Hepatocyte (in vitro differentiated cells): ENCODE results near the gene PRKCA. TPM values are rescaled to one million over a fixed set of nuclear protein-coding genes. Genes with fewer than 3 reads are reported as not detected.

Experiments
- DNase-seq: peaks from one replicate; pipeline ENCODE4 v3.0.0-alpha.2; 2016; ENCODE audit warnings: low spot score
- H2AFZ ChIP-seq: fragments of 200-600 bp; sonication (generic); 2 replicates; pipeline ENCODE4 v1.6.0; 2016; ENCODE audit warnings: antibody characterized with exemption, mild to moderate bottlenecking
- H3K27ac ChIP-seq: fragments of 200-600 bp; sonication (generic); 2 replicates; pipeline ENCODE4 v1.5.1; 2016; ENCODE audit warnings: mild to moderate bottlenecking
- H3K27me3 ChIP-seq: fragments of 200-600 bp; sonication (generic); 2 replicates; pipeline ENCODE4 v1.6.1; 2016
- H3K36me3 ChIP-seq: fragments of 200-600 bp; sonication (generic); replicated peaks from 2 replicates; pipeline ENCODE4 v1.5.1; 2016; ENCODE audit warnings: low read depth; ENCODE audit not compliant: insufficient read depth
- H3K4me1 ChIP-seq: fragments of 200-600 bp; sonication (generic); 2 replicates; pipeline ENCODE4 v1.5.1; 2016; ENCODE audit warnings: mild to moderate bottlenecking, moderate library complexity; ENCODE audit not compliant: insufficient read depth
- H3K4me2 ChIP-seq: fragments of 200-600 bp; sonication (generic); 2 replicates; pipeline ENCODE4 v1.6.0; 2016
- H3K4me3 ChIP-seq: fragments of 200-600 bp; sonication (generic); 2 replicates; pipeline ENCODE4 v1.5.1; 2016; ENCODE audit warnings: mild to moderate bottlenecking
- H3K79me2 ChIP-seq: fragments of 200-600 bp; sonication (generic); 2 replicates; pipeline ENCODE4 v1.6.0; 2017; ENCODE audit warnings: mild to moderate bottlenecking
- H3K9me2 ChIP-seq: fragments of 200-600 bp; sonication (generic); replicated peaks from 2 replicates; pipeline ENCODE4 v1.6.0; 2017; ENCODE audit warnings: mild to moderate bottlenecking; ENCODE audit not compliant: insufficient read depth
- H3K9me3 ChIP-seq: fragments of 200-600 bp; sonication (generic); 2 replicates; pipeline ENCODE4 v1.5.1; 2016; ENCODE audit warnings: low read depth, mild to moderate bottlenecking
- H4K20me1 ChIP-seq: fragments of 200-600 bp; sonication (generic); 2 replicates; pipeline ENCODE4 v1.6.0; 2016; ENCODE audit warnings: mild to moderate bottlenecking; ENCODE audit not compliant: insufficient read depth, poor library complexity, severe bottlenecking
- CTCF ChIP-seq: fragments of 200-600 bp; sonication (generic); IDR thresholded peaks from 2 replicates; pipeline ENCODE4 v1.5.1; 2016; ENCODE audit warnings: antibody characterized with exemption, mild to moderate bottlenecking; ENCODE audit not compliant: poor library complexity
- EZH2 ChIP-seq: fragments of 200-600 bp; sonication (generic); IDR thresholded peaks from 2 replicates; pipeline ENCODE4 v1.6.1; 2016; ENCODE audit warnings: antibody characterized with exemption, mild to moderate bottlenecking, borderline replicate concordance
- EZH2phosphoT487 ChIP-seq: fragments of 200-600 bp; sonication (generic); IDR thresholded peaks from one replicate; pipeline ENCODE4 v1.6.1; 2018; ENCODE audit warnings: antibody characterized with exemption, mild to moderate bottlenecking, low read depth, moderate library complexity; ENCODE audit not compliant: unreplicated experiment, severe bottlenecking
- WGBS: methylation state at CpG from one replicate; pipeline ENCODE4 v1.1.6; 2016; ENCODE audit warnings: low lambda C conversion rate; ENCODE audit errors: missing lambda C conversion rate; 5-methylcytosine and 5-hydroxymethylcytosine counted together
- polyA plus RNA-seq: library from polyadenylated mRNA; unstranded; fragments of >200 nt; fragmentation: Nextera tagmentation; extraction: Ambion mirVana; gene quantifications from 2 replicates; pipeline ENCODE4 v1.2.1, GENCODE V29; 2016
- total RNA-seq: library from RNA; depleted of rRNA; stranded (reverse); fragments of >200 nt; gene quantifications from 2 replicates; pipeline ENCODE4 v1.2.3, GENCODE V29; 2014

PRKCA gene
- total and polyA plus RNA-seq, 2 experiments from 2014 or later, result 5.9 to 18.5 TPM

GRCh38 chr17:66485309-66485947, 183.0 kb downstream of the PRKCA start:
- Histone ChIP-seq H2AFZ (no peak overlapping the region), H3K79me2 (no peaks in the 10 kb centered on the region), H3K27ac (no peak overlapping the region), H3K4me1 (peaks cover 6% of the 10 kb centered on the region), H3K9me3 (no peaks in the 10 kb centered on the region), H3K4me3 (no peak overlapping the region), H3K27me3 (no peaks in the 10 kb centered on the region), H3K9me2 (no peaks in the 10 kb centered on the region), H3K4me2 (no peak overlapping the region), H3K36me3 (no peaks in the 10 kb centered on the region), H4K20me1 (no peaks in the 10 kb centered on the region)
- no peak for TF ChIP-seq CTCF
- no peak for TF ChIP-seq EZH2phosphoT487
- no peak for TF ChIP-seq EZH2
- DNase-seq, result no peak
- WGBS, result 71% methylated on average over 9 of the region's 9 CpGs

- Histone ChIP-seq H3K4me2 (no peak overlapping the region), H3K4me1 (peaks cover 6% of the 10 kb centered on the region), H3K36me3 (no peaks in the 10 kb centered on the region), H4K20me1 (no peaks in the 10 kb centered on the region), H2AFZ (no peak overlapping the region), H3K4me3 (no peak overlapping the region), H3K27me3 (no peaks in the 10 kb centered on the region), H3K9me2 (no peaks in the 10 kb centered on the region), H3K9me3 (no peaks in the 10 kb centered on the region), H3K27ac (no peak overlapping the region), H3K79me2 (no peaks in the 10 kb centered on the region)
- TF ChIP-seq CTCF (no peak), EZH2 (no peak), EZH2phosphoT487 (no peak)
- no peak for DNase-seq
- WGBS, result 85% methylated on average over 3 of the region's 3 CpGs
Measured at GRCh38 chr17:66487121-66487520, 184.7 kb downstream of the PRKCA start.

- H3K27ac ChIP-seq, result peak overlapping the region; percentile 75
Measured at GRCh38 chr17:66487981-66488468, 185.6 kb downstream of the PRKCA start.

More at GRCh38 chr17:66487981-66488468, 185.6 kb downstream of the PRKCA start:
- 64% methylated on average over 5 of the region's 5 CpGs for WGBS
- TF ChIP-seq EZH2, result no peak
- TF ChIP-seq EZH2phosphoT487, result no peak
- no peak for TF ChIP-seq CTCF
- Histone ChIP-seq H3K79me2 (no peaks in the 10 kb centered on the region), H3K9me2 (no peaks in the 10 kb centered on the region), H3K36me3 (no peaks in the 10 kb centered on the region), H2AFZ (no peak overlapping the region), H4K20me1 (no peaks in the 10 kb centered on the region), H3K4me2 (peak overlapping the region; percentile 60), H3K4me3 (no peak overlapping the region), H3K4me1 (peaks cover 6% of the 10 kb centered on the region), H3K27me3 (no peaks in the 10 kb centered on the region), H3K9me3 (no peaks in the 10 kb centered on the region)
- peak; percentile 21 for DNase-seq
